Neural cell (in vitro differentiated cells): Measurements from ENCODE around the gene FAU. TPM values are rescaled to one million over a fixed set of nuclear protein-coding genes. Genes with fewer than 3 reads are reported as not detected.

Experiments
- H2AFZ ChIP-seq: fragments of 200-600, 300-800 bp; sonication (generic), shearing (Covaris generic); 2 replicates; pipeline ENCODE4 v1.6.0; 2014; ENCODE audit warnings: low read depth, mild to moderate bottlenecking, antibody characterized with exemption, low read length, moderate library complexity
- H3F3A ChIP-seq: fragments of 200-600 bp; shearing (Covaris generic); 2 replicates; pipeline ENCODE4 v1.6.1; 2016; ENCODE audit warnings: mild to moderate bottlenecking, moderate library complexity, mixed read lengths, antibody characterized with exemption, low read length; ENCODE audit not compliant: insufficient read depth, poor library complexity, severe bottlenecking
- H3K27ac ChIP-seq: fragments of 200-600, 300-800 bp; sonication (generic), shearing (Covaris generic); 2 replicates; pipeline ENCODE4 v1.5.1; 2014; ENCODE audit warnings: mild to moderate bottlenecking, low read length, moderate library complexity
- H3K27me3 ChIP-seq: fragments of 300-800, 200-600 bp; sonication (generic), shearing (Covaris generic); 2 replicates; pipeline ENCODE4 v1.6.0; 2014; ENCODE audit warnings: mild to moderate bottlenecking, low read depth, low read length, moderate library complexity; ENCODE audit not compliant: insufficient read depth
- H3K36me3 ChIP-seq: fragments of 300-800, 200-600 bp; sonication (generic), shearing (Covaris generic); 2 replicates; pipeline ENCODE4 v1.5.1; 2014; ENCODE audit warnings: mild to moderate bottlenecking, antibody characterized with exemption, low read length, moderate library complexity; ENCODE audit not compliant: insufficient read depth
- H3K4me2 ChIP-seq: fragments of 300-800, 200-600 bp; sonication (generic), shearing (Covaris generic); 2 replicates; pipeline ENCODE4 v1.6.0; 2014; ENCODE audit warnings: mild to moderate bottlenecking, low read length
- H3K4me3 ChIP-seq: fragments of 300-800, 200-600 bp; sonication (generic), shearing (Covaris generic); 2 replicates; pipeline ENCODE4 v1.5.1; 2014; ENCODE audit warnings: mild to moderate bottlenecking, low read length, moderate library complexity
- H3K79me2 ChIP-seq: fragments of 200-600 bp; shearing (Covaris generic); replicated peaks from 2 replicates; pipeline ENCODE4 v1.6.0; 2014; ENCODE audit warnings: mild to moderate bottlenecking, low read length, moderate library complexity; ENCODE audit not compliant: insufficient read depth
- H3K9ac ChIP-seq: fragments of 300-800, 200-600 bp; sonication (generic), shearing (Covaris generic); 2 replicates; pipeline ENCODE4 v1.6.1; 2016; ENCODE audit warnings: mild to moderate bottlenecking, low read length, mixed read lengths
- H3K9me2 ChIP-seq: fragments of 200-600 bp; shearing (Covaris generic); 2 replicates; pipeline ENCODE4 v1.6.1; 2016; ENCODE audit warnings: mild to moderate bottlenecking, low read length, mixed read lengths; ENCODE audit not compliant: insufficient read depth
- H3K9me3 ChIP-seq: fragments of 200-600, 300-800 bp; sonication (generic), shearing (Covaris generic); 2 replicates; pipeline ENCODE4 v1.6.1; 2016; ENCODE audit warnings: mild to moderate bottlenecking, mixed run types, low read length, moderate library complexity, mixed read lengths
- H4K20me1 ChIP-seq: fragments of 200-600 bp; shearing (Covaris generic); 2 replicates; pipeline ENCODE4 v1.6.1; 2016; ENCODE audit warnings: mild to moderate bottlenecking, mixed run types; ENCODE audit not compliant: insufficient read depth
- CTCF ChIP-seq: fragments of 450-650 bp; IDR thresholded peaks from 2 replicates; pipeline ENCODE4 v1.5.1; 2014; ENCODE audit warnings: antibody characterized with exemption, mild to moderate bottlenecking, moderate library complexity; ENCODE audit not compliant: poor library complexity, severe bottlenecking
- EP300 ChIP-seq: fragments of 450-650 bp; conservative IDR thresholded peaks from 2 replicates; pipeline ENCODE4 v1.6.1; 2014; ENCODE audit warnings: antibody characterized with exemption, mild to moderate bottlenecking, moderate library complexity; ENCODE audit not compliant: poor library complexity, severe bottlenecking
- EZH2 ChIP-seq: fragments of 200-600, 300-800 bp; shearing (Covaris generic), sonication (generic); IDR thresholded peaks from 2 replicates; pipeline ENCODE4 v1.6.1; 2014; ENCODE audit warnings: antibody characterized with exemption, low read length, borderline replicate concordance, mild to moderate bottlenecking; ENCODE audit not compliant: insufficient read depth, poor library complexity, severe bottlenecking
- MXI1 ChIP-seq: fragments of 450-650 bp; conservative IDR thresholded peaks from 2 replicates; pipeline ENCODE4 v1.6.1; 2014; ENCODE audit warnings: antibody characterized with exemption, mild to moderate bottlenecking; ENCODE audit not compliant: poor library complexity, severe bottlenecking
- POLR2AphosphoS5 ChIP-seq: IDR thresholded peaks from 2 replicates; pipeline ENCODE4 v1.6.1; 2012
- RAD21 ChIP-seq: fragments of 450-650 bp; conservative IDR thresholded peaks from 2 replicates; pipeline ENCODE4 v1.6.1; 2014; ENCODE audit warnings: antibody characterized with exemption, mild to moderate bottlenecking, moderate library complexity
- REST ChIP-seq: IDR thresholded peaks from 2 replicates; pipeline ENCODE4 v1.6.1; 2012; ENCODE audit warnings: borderline replicate concordance
- SMC3 ChIP-seq: fragments of 450-650 bp; conservative IDR thresholded peaks from 2 replicates; pipeline ENCODE4 v1.6.1; 2014; ENCODE audit warnings: antibody characterized with exemption, mild to moderate bottlenecking, moderate library complexity; ENCODE audit not compliant: poor library complexity
- TAF1 ChIP-seq: IDR thresholded peaks from 2 replicates; pipeline ENCODE4 v1.6.1; 2012; ENCODE audit warnings: low read depth
- polyA plus RNA-seq: library from polyadenylated mRNA; depleted of rRNA; stranded (reverse); fragments of >200 nt; gene quantifications from 2 replicates; pipeline ENCODE4 v1.2.3, GENCODE V29; 2014

Gene FAU
- polyA plus RNA-seq, 1 donor from 2014 or later = 420 TPM

GRCh38 chr11:65166893-65167292, 45.0 kb upstream of the FAU start:
- Histone ChIP-seq H2AFZ (no peak overlapping the region), H3K27ac (no peak overlapping the region), H3K27me3 (no peaks in the 10 kb centered on the region), H3K79me2 (no peaks in the 10 kb centered on the region), H3F3A (no peaks in the 10 kb centered on the region), H3K4me2 (no peak overlapping the region), H3K4me3 (no peak overlapping the region), H3K9me2 (no peaks in the 10 kb centered on the region), H3K9ac (no peak overlapping the region), H3K9me3 (no peaks in the 10 kb centered on the region), H3K36me3 (no peaks in the 10 kb centered on the region), H4K20me1 (no peaks in the 10 kb centered on the region)
- TF ChIP-seq TAF1 (no peak), REST (no peak), EP300 (no peak), SMC3 (no peak), MXI1 (no peak), CTCF (no peak), POLR2AphosphoS5 (no peak), RAD21 (no peak), EZH2 (no peak)

GRCh38 chr11:65165410-65166317, 43.7 kb upstream of the FAU start:
- Histone ChIP-seq H3K9me2 (no peaks in the 10 kb centered on the region), H3K27me3 (no peaks in the 10 kb centered on the region), H3K9me3 (no peaks in the 10 kb centered on the region), H3F3A (no peaks in the 10 kb centered on the region), H3K27ac (no peak overlapping the region), H3K4me3 (no peak overlapping the region), H3K79me2 (no peaks in the 10 kb centered on the region), H3K36me3 (no peaks in the 10 kb centered on the region), H3K9ac (no peak overlapping the region), H2AFZ (no peak overlapping the region), H3K4me2 (no peak overlapping the region), H4K20me1 (no peaks in the 10 kb centered on the region)
- no peak for TF ChIP-seq POLR2AphosphoS5
- no peak for TF ChIP-seq REST
- TF ChIP-seq EZH2 = no peak
- TF ChIP-seq RAD21 = no peak
- TF ChIP-seq CTCF = no peak
- TF ChIP-seq SMC3 = no peak
- TF ChIP-seq EP300 = no peak
- no peak for TF ChIP-seq MXI1
